Activated CD8-positive, alpha-beta memory T cell treated with anti-CD3 and anti-CD28 coated beads for 36 hours (primary cell): Measurements from ENCODE around the gene TMEM263. TPM values are rescaled to one million over a fixed set of nuclear protein-coding genes. Genes with fewer than 3 reads are reported as not detected.
"Not testable (repeated sequence)": the region's sequence is repeated elsewhere in the genome, so short reads cannot be mapped to it uniquely, and the experiment has no call there.

Experiments
- CTCF ChIA-PET: fragments of 350-600 bp; sonication (Branson Sonifier 250); formaldehyde crosslinking; loops from one replicate; lab custom pipeline; 2021; ENCODE audit warnings: antibody characterized with exemption; lab: Charles Lee
- POLR2A ChIA-PET: fragments of 350-600 bp; sonication (Branson Sonifier 250); formaldehyde crosslinking; loops from one replicate; lab custom pipeline; 2021; ENCODE audit warnings: antibody characterized with exemption; lab: Charles Lee
- total RNA-seq, 2 experiments: library from RNA; stranded (reverse); gene quantifications; one replicate each; pipeline ENCODE4 v1.2.3, GENCODE V29; 2021

The TMEM263 gene
- total RNA-seq, 2 experiments from 2014 or later, result 27.3 to 31.2 TPM

DNA sequence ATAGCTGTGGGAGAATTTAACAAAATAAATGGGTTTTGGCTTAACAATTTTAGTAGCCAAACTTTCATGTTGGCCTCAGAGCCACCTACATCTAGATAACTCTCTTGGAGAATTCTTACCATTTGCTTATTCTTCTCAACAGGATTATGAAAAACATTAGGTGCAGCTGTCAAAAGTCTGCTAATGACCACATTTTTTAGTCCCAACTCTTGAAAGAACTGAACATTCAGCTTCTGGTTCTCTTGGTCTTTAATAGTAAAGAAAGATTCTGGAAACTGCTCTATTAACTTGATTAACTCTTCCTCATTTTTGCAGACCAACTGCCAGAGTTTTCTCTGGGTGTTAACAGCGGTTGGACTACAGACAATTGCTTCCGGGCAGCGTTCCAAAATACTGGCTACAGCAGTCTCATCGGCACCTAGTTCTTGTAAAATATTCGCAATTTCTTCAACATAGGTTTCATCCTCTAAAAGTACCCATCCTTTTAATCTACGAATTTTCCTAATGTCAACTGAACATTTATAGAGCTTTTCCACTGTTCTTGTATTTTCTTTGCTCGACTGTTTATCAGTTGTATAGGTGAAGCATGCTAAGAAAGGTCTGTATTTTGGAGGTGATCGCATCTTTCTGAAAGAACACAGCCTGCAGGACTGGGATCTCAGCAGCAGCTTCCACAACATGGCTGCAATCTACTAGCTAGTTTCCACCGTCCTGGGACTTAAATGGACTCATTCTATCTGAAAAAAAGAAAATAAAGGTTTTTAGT lies 22.5 kb downstream of the TMEM263 start:
- ChIA-PET POLR2A (no interaction called here), CTCF (no interaction called here)

DNA sequence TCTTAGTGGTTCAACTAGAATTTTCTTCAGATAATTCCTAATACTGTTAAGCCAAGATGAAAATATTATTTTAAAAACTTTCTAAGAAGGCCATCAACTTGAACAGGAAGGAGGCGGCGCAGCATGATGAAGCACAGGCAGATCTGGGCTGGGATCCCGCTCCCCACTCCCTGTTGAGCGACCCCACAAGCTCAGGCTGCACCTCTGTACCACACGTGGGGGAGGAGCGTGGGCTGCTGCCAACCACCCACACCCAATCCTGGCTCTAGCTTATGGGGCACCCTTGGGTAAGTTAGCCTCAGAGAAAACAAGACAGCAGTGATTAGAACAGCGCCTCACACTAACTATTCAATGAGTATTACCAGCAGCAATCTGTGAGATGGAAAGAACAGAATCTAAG lies 25.2 kb downstream of the TMEM263 start:
- CTCF ChIA-PET, result interaction anchor here (0.6 kb wide), 1 partner anchor 688 kb away, joined by 3 read pairs; no protein-coding TSS in a partner anchor
- POLR2A ChIA-PET, result no interaction called here

DNA sequence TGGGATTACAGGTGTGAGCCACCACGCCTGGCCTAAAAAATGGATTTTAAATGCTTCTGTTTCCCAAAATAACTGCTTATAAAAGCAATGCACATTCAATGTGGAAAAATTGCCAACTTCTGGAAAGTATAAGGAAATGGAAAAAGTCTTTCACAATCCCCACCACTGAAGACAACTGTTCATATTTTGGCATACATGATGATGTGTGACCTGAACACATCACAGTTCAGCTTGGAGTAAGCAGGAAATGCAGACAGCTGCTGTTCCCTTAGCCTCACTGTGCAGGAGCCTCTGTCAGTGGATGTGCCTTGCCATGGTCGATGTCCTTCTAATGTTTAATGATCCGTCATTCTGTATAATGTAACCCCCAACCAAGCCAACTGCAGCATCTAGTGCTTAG lies 26.1 kb downstream of the TMEM263 start:
- POLR2A ChIA-PET, result no interaction called here
- CTCF ChIA-PET, result no interaction called here

DNA sequence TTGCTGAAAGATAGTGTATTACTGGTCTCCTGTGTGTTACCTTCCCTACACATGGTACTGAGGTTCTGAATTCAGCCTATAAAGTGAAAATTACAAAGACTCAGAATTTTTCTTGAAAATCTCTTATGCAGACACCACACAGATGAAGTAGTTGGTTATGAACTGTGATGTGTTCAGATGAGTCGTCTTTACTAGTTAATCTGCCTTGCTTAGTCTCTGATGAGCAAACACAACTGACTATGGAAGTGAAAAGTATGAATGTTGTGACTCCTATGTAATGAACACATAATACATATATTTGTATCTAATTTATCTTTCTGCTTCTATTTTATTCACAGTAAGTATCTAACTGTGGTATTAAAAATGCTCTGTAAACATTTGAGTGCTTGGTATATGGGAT lies 26.5 kb downstream of the TMEM263 start:
- POLR2A ChIA-PET, result no interaction called here
- CTCF ChIA-PET, result no interaction called here

DNA sequence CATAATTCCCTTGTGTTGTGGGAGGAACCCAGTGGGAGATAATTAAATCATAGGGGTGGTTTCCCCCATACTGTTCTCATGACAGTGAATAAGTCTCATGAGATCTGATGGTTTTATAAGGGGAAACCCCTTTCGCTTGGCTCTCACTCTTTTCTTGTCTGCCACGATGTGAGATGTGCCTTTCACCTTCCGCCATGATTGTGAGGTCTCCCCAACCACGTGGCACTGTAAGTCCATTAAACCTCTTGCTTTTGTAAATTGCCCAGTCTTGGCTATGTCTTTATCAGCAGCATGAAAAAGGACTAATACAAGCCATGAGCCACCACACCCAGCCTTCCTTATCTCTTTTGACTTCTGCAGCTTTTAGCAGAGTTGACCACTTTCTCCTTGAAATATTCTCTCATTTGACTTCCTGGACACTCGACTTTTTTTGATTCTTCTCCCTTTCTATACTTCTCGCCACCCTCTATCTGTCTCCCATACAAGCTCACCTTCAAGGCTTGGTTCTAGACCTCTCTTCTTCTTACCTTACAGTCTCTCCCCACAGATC lies 29.0 kb downstream of the TMEM263 start:
- POLR2A ChIA-PET, result interaction anchor here (1.2 kb wide), 1 partner anchor 29 kb away, joined by 4 read pairs; the partner anchor contains the start of gene TMEM263
- CTCF ChIA-PET, result no interaction called here

DNA sequence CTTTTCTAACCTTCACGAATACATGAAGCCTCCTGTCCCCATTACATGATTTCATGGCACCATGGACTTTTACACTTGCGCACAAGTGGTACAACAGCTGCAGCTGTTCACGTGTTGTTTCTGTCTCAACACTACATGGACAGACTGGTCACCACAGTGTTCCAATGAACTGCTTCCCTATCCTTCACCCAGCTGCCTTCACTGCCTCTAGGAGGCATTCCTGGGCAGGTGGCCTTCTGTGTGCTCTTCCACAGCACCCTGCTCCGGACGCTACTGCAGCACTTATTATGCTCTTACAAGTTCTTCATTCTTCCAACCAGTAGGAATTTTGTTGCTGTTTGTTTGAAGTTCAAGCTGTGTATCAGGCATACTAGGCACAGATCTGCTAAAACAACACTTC lies 29.8 kb downstream of the TMEM263 start:
- ChIA-PET CTCF (no interaction called here), POLR2A (interaction anchor here (0.7 kb wide), 1 partner anchor 22 kb away, joined by 3 read pairs; no protein-coding TSS in a partner anchor)

DNA sequence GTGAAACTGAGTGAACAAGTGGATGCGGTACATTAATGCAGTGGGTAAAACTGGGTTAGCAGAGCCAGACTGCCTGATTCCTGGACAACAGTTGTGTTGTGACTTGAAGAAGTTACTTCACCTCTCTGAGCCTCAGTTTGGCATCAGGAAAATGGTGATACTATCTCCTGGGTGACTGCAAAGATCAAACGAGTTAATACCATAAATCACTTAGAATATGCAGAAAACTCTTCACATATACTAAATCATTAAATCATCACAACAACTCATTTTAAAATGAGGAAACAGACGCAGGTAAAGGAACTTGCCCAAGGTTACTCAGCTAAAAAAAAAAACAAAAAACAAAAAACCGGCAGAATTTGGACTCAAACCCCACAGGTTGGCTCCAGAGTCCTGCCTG lies 30.4 kb downstream of the TMEM263 start:
- ChIA-PET POLR2A (interaction anchor here (0.6 to 1.2 kb wide), 4 partner anchors 31 to 1522 kb away, joined by 3 to 11 read pairs (median 3); partner anchors contain the start of gene TMEM263), CTCF (no interaction called here)

DNA sequence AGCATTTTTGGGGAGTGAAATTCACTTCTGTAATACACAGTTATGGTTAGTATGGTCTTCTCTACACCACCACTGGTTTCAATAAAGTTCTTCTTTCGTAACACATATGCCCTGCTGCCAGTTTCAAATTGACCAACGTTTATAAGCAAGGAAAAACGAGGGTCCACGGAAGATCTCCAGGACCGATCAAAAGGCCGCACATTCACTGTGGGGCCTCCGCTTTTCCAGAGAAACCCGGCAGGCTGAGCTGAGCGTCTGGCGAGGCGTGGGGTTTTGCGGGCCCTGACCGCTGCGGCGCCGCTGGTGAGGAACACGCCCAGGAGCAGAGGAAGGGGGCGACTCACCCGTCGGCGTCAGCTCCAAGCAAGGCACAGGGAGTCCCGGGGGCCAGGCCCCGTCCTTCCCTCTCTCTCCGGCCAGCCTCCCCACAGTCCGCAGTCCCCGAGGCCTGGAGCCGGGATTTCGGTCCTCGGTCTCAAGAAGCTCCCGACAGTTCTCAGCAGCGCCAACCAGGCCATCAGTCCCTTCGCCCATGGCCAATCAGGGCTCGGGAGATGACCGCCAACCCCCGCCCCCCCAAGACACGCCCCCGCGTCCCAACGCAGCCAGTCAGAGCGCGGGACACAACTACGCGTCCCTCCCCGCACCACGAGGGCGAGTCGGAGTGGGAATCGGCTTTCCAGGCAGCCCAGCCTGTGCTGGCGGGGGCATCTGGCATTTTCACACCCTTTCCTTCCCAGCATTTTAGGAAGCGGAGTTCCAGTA lies 31.1 kb downstream of the TMEM263 start, which contains the start of gene MTERF2:
TSS of gene MTERF2 (minus strand) at position 522 of the 765 bp plus-strand sequence. CDS start 8,432 bp downstream, outside the sequence.
- POLR2A ChIA-PET, result interaction anchor here (0.9 to 1.2 kb wide), 3 partner anchors 31 to 629 kb away, joined by 3 to 11 read pairs (median 4); partner anchors contain the start of gene TMEM263
- CTCF ChIA-PET, result interaction anchor here (0.8 kb wide), 1 partner anchor 10 kb away, joined by 3 read pairs; no protein-coding TSS in a partner anchor

DNA sequence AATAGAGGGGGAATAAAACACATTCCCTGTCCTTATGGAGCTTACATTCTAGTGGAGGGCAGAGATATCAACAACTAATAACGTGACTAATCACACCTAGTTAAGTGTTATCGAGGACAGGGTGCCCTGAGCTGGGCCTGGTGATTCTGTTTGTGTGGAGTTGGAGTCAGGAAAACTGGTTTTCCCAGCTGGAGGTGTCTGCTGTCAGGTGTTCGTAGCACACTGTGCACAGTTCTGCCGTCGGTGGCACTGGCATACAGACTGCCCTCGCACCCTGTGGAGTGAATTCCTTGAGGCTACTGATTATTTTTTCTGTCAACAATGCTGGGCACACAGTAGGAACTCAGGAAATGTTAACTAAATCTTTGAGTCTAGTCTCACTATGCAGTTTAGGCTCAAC lies 32.1 kb downstream of the TMEM263 start:
- POLR2A ChIA-PET, result no interaction called here
- CTCF ChIA-PET, result no interaction called here

DNA sequence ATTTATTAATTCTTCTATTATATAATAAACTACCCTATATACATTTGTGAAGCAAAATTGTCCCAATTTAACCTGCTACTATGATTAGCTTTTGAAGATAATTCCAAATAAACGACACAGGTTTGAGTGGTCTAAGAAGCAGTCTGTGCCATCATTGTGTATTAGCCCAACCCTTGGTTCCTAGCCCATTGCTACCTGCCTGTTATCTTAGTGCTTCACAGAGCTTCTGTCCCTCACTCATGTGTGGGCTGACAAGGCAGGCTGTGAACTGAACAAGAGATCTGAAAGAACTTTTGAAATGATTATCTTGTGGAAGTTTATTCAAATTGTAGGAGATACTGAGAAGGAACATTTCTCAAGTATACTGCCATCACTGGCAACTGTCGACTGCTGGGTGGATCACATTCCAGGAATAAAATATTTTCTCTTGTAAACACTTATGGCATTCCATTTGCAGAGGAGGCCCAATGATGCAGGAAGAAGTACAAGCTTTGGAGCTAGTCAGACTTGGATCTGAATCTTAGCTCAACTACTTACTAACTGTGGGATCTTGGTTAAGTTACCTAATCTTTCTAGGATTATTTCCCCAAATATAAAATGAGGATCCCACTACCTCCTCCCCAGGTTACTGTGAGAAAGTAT lies 39.0 kb downstream of the TMEM263 start:
- ChIA-PET CTCF (no interaction called here), POLR2A (no interaction called here)

DNA sequence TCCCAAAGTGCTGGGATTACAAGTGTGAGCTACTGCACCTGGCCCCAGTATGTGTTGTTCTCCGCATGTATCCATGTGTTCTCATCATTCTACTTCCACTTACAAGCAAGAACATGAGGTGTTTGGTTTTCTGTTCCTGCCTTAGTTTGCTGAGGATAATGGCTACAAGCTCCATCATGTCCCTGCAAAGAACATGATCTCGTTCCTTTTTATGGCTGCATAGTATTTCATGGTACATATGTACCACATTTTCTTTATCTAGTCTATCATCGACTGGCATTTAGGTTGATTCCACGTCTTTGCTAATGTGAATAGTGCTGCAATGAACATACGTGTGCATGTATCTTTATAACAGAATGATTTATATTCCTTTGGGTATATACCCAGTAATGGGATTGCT lies 40.4 kb downstream of the TMEM263 start:
- POLR2A ChIA-PET, CTCF ChIA-PET: not testable (repeated sequence)

DNA sequence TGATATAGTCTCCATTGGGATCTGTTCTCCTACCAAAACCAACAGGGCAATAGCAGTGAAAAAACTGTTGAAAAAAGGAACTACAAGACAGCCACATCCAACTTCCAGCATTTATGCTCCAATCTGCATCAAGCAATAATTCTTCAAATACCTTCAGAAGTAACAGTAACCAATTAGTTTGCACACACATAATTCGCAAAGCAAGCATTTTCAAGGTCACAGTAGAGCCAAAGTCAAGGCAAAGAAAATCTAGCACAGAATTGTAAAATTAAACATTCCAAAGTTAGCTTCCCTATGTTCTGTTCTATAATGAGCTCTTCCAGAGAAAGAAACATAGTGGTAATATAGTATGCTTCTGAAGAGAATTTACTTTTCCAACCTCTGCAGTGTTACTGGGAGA lies 42.2 kb downstream of the TMEM263 start:
- ChIA-PET CTCF (no interaction called here), POLR2A (no interaction called here)

DNA sequence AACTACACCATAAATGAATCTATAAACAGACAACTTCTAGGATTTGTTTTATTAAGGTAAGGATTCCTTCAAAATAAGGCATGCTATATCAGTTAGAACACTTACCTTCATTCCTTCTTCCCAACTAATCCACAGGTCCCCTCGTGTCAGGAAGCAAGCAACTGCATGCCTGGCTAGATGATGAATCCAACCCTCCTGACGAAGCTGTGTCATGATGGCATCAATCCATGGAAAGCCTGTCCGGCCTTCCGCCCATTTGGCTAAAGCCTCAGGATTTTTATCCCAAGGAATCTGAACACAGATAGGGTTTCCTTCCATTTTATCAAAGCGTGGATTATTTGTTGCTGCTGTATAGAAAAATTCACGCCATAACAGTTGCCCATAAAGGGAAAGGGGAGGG lies 43.7 kb downstream of the TMEM263 start:
- ChIA-PET CTCF (no interaction called here), POLR2A (no interaction called here)

DNA sequence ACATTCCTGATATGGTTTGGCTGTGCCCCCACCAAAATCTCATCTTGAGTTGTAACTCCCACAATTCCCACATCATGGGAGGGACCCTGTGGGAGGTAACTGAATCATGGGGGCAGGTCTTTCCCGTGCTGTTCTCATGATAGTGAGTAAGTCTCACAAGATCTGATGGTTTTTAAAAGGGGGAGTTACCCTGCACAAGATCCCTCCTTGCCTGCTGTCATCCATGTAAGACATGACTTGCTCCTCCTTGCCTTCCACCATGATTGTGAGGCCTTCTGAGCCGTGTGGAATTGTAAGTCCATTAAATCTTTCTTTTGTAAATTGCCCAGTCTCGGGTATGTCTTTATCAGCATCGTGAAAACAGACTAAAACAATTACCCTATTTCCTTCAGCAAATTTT lies 47.0 kb downstream of the TMEM263 start:
- POLR2A ChIA-PET, CTCF ChIA-PET: not testable (repeated sequence)

DNA sequence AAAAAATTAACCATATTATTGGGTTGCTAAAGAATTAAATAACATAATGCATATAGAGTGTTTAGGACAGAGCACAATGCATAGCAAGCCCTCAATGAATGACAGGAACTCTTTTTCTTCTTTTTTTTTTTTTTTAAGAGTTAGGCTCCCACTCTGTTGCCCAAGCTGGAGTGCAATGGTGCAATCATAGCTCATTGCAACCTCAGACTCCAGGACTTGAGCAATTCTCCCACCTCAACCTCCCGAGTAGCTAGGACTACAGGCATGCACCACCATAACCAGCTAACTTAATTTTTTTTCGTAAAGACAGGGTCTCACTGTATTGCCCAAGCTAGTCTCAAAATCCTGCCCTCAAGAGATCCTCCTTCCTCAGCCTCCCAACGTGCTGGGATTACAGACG lies 51.7 kb downstream of the TMEM263 start:
- CTCF ChIA-PET, result no interaction called here

DNA sequence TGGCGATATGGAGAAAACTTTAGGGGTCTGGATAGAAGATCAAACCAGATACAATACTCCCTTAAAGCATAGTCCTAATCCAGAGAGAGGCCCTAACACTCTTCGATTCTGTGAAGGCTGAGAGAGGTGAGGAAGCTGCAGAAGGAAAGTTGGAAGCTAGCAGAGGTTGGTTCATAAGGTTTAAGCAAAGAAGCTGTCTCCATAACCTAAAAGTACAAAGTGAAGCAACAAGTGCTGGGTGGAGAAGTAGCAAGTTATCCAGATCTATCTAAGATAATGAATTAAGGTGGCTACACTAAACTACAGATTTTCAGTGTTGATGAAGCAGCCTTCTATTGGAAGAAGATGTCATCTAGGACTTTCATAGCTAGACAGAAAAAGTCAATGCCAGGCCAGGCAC lies 55.8 kb downstream of the TMEM263 start:
- CTCF ChIA-PET, result no interaction called here
- POLR2A ChIA-PET, result no interaction called here

More for the DNA sequence above, 51.7 kb downstream of the TMEM263 start:
- POLR2A ChIA-PET, result no interaction called here

DNA sequence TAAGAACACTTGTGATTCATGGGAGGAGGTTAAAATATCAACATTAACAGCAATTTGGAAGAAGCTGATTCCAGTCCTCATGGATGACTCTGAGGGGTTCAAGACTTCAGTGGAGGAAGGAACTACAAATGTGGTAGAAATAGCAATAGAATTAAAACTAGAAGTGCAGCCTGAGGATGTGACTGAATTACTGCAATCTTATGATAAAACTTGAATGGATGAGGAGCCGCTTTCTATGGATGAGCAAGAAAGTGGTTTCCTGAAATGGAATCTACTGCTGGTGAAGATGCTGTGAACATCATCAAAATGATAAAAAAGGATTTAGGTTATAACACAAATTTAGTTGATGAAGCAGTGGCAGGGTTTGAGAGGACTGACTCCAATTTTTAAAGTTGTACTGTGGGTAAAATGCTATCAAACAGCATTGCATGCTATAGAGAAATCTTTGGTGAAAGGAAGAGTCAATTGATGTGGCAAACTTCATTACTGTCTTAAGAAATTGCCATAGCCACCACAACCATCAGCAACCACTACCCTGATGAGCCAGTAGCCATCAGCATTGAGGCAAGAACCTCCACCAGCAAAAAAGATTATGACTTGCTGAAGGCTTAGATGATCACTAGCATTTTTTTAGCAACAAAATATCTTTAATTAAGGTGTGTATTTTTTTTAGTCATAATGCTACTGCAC lies 57.2 kb downstream of the TMEM263 start:
- CTCF ChIA-PET, result interaction anchor here (0.8 kb wide), 1 partner anchor 92 kb away, joined by 3 read pairs; no protein-coding TSS in a partner anchor
- POLR2A ChIA-PET, result no interaction called here

DNA sequence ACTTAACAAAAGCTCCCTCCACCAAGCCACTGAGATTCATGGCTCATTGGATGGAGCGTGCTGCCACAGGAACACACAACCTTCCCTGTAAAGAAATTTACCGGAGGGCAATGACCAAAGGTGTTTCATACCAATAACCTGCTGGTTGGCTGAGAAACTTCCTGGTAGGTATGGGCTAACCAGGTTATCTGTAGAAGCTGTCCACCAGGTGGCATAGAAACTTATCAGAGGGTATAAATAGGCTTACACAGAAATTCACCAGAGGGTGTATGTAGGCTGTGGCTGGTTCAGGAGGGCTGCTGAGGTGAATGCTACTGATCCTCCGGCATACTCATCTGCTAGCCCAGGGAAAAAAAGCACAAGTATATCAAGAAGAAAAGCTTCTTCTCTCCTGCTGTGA lies 58.3 kb downstream of the TMEM263 start:
- CTCF ChIA-PET, result no interaction called here
- POLR2A ChIA-PET, result no interaction called here

DNA sequence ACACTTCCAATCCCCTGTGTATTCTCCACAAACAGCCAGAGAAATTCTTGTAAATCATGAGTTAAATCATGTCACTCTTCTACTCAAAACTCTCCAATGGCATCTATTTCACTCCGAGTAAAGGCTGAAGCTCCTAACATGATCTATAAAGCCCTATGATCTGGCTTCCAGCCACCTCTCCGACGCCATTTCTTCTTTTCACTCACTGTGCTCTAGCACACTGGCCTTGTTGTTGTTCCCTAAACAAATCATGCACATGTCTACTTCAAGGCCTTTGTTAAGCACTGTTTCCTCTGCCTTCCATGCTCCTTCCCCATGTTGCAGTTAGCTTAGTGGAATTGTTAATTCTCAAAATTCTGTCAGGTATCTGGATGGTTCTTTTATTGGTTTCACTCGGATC lies 61.3 kb downstream of the TMEM263 start:
- ChIA-PET CTCF (no interaction called here), POLR2A (no interaction called here)
